Cardiac fibroblast (primary cell): Measurements from ENCODE around the gene PRR20G.

Experiments
- DNase-seq, 2 donors: peaks; one replicate each; pipeline versions ENCODE4 v3.0.0 to v3.0.0-alpha.2; 2010; ENCODE audit warnings: low read depth in 2 of 2
- H3K4me3 ChIP-seq, 2 donors: replicated peaks in 1 of 2; 1 replicate in 1 of 2; 2 replicates in 1 of 2; pipeline ENCODE4 v1.5.1; 2011; ENCODE audit warnings: low read depth in 2 of 2, low read length in 2 of 2, mild to moderate bottlenecking in 2 of 2, moderate library complexity in 1 of 2
- TF ChIP-seq, protein P1 (sequence below): IDR thresholded peaks from one replicate; pipeline ENCODE4 v1.5.1; 2011; ENCODE audit warnings: low read depth, mild to moderate bottlenecking, low read length, inconsistent platforms

PRR20G gene

DNA sequence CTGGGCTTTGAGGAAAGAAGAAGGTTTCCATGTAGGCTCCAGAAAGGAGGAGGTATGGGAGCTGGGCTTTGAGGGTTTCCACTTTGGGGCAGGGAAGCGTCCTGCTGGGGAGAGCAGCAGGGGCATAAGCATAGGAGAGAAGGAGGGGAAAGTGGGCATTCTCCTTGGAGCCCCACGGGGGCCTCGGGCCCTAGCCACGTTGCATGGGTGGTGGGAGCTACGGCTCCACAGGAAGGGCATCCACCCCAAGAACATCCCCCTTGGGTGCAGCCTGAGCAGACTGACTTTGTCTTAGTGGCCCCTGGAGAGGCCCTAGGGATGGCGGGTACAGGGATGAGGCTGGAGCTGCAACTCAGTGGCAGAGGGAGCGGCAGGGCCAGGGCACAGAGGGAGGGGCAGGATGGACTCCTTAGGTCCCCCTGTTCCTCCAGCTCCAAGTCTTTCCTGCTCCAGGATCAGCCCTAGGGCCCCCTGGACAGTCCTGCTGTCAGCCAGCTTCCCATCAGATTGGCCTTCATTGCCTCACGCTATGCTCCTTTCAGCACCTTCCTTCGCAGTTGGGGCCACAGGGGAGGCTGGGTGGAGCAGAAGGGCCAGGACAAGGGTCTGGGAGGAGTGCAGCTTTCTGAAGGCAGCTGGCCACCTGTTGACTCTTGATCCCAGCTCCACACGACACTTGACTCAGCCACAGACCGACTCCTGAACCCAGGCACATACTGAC lies 22.9 kb downstream of the PRR20G start:
- no peak for DNase-seq
- TF ChIP-seq, protein P1, sequence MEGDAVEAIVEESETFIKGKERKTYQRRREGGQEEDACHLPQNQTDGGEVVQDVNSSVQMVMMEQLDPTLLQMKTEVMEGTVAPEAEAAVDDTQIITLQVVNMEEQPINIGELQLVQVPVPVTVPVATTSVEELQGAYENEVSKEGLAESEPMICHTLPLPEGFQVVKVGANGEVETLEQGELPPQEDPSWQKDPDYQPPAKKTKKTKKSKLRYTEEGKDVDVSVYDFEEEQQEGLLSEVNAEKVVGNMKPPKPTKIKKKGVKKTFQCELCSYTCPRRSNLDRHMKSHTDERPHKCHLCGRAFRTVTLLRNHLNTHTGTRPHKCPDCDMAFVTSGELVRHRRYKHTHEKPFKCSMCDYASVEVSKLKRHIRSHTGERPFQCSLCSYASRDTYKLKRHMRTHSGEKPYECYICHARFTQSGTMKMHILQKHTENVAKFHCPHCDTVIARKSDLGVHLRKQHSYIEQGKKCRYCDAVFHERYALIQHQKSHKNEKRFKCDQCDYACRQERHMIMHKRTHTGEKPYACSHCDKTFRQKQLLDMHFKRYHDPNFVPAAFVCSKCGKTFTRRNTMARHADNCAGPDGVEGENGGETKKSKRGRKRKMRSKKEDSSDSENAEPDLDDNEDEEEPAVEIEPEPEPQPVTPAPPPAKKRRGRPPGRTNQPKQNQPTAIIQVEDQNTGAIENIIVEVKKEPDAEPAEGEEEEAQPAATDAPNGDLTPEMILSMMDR = no peak
- no peak overlapping the region for H3K4me3 ChIP-seq

- H3K4me3 ChIP-seq = no peak overlapping the region
- peak in 1 of 2 donors; percentile 7 for DNase-seq
- TF ChIP-seq, protein P1 = no peak
These were observed 23.6 kb downstream of the PRR20G start for GRCh38 chr3:127264292-127264691.

GRCh38 chr3:127263586-127264231 lies 24.1 kb downstream of the PRR20G start:
- TF ChIP-seq, protein P1 = no peak
- no peak for DNase-seq
- no peak overlapping the region for H3K4me3 ChIP-seq

GRCh38 chr3:127263037-127263436 lies 24.8 kb downstream of the PRR20G start:
- no peak for DNase-seq
- no peak overlapping the region for H3K4me3 ChIP-seq
- TF ChIP-seq, protein P1 = no peak

- TF ChIP-seq, protein P1 = no peak
- DNase-seq = no peak
These were observed 25.3 kb downstream of the PRR20G start for GRCh38 chr3:127262533-127262932.

GRCh38 chr3:127261925-127262324 lies 25.9 kb downstream of the PRR20G start:
- TF ChIP-seq, protein P1 = no peak
- no peak overlapping the region for H3K4me3 ChIP-seq
- DNase-seq = no peak

More at GRCh38 chr3:127262533-127262932, 25.3 kb downstream of the PRR20G start:
- H3K4me3 ChIP-seq = no peak overlapping the region
